Measurements from ENCODE around the gene CAB39L. TPM values are rescaled to one million over a fixed set of nuclear protein-coding genes. Genes with fewer than 3 reads are reported as not detected.

Gene CAB39L
- polyA plus RNA-seq (2012; ENCODE audit: insufficient read depth, insufficient read length, low read depth) = 2.6 TPM

DNA sequence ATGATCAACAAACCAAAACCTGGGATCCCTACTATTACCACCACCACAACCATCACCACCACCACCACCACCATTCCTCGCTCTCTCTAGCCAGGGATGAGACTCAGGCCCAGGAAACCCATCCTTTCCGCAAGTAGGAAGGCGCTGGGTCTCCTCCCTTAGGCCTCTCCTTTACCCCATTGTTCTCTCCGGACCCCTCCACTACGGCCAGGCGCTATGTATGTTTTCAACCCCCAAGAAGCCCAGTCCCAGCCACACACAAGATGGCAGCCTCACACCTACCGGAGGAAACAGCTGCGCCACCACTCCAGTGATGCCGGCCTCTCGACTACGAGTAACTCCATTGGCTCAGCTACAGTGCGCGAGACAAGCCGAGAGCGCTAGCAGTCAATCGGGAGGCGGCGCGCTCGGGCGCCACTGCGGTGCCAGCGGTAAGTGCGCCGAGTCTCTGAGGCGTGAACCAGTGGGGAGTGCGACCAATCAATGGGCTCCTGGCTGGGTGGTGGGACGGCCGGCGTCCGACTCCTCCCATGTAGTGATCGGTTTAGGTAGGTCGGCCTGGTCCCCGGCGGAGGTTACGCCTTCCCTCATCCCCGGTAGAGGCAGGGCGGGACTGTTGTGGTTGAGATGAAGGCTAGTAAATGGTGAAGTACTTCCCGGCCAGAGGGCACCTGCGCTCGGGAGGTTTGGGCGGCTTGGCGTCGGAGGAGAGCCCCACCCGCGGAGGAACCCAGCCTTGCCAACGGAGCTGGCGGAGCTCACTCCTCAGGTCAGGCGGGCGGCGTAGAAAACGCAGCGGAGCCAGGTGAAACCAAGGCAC, at the start of gene CAB39L, which contains the start of gene SETDB2:
Gene CAB39L, minus strand, starts transcription at position 361 of the 820 bp plus-strand sequence. CDS start 61,154 bp downstream, outside the sequence.
Gene SETDB2, plus strand, starts transcription at position 571 of the 820 bp plus-strand sequence. CDS start 7,620 bp downstream, outside the sequence.
- Histone ChIP-seq H3K36me3 (no peaks in the 10 kb centered on the region), H3K4me3 (ENCODE audit: low read depth, low read length) (peak within 1 kb of the TSS; percentile 83), H3K27me3 (no peaks in the 10 kb centered on the region), H3K9me3 (no peaks in the 10 kb centered on the region), H3K4me1 (no peaks in the 10 kb centered on the region)
- peak; percentile 99 for DNase-seq
- TF ChIP-seq, protein P1, sequence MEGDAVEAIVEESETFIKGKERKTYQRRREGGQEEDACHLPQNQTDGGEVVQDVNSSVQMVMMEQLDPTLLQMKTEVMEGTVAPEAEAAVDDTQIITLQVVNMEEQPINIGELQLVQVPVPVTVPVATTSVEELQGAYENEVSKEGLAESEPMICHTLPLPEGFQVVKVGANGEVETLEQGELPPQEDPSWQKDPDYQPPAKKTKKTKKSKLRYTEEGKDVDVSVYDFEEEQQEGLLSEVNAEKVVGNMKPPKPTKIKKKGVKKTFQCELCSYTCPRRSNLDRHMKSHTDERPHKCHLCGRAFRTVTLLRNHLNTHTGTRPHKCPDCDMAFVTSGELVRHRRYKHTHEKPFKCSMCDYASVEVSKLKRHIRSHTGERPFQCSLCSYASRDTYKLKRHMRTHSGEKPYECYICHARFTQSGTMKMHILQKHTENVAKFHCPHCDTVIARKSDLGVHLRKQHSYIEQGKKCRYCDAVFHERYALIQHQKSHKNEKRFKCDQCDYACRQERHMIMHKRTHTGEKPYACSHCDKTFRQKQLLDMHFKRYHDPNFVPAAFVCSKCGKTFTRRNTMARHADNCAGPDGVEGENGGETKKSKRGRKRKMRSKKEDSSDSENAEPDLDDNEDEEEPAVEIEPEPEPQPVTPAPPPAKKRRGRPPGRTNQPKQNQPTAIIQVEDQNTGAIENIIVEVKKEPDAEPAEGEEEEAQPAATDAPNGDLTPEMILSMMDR (IDR thresholded peaks at IDR 0.05; ENCODE audit: low read depth, low read length) = peak; percentile 31

DNA sequence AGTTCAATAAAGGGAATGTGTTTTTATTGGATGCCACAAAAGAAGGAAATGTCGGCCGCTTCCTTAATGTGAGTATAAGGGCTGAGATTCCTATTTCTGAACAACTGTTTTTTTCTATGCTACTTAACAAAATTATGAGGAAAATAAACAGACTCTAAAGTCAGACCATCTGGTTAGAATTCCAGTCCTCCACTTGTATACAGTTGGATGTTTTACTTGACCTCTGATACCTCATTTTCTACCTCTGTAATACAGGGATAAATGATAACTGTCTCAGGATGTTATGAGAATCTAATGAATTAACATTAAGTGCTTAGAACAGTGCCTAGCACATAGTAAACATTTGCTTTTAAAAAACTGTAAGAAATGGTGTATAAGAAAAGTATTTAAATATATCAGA, 44.7 kb upstream of the CAB39L start:
- H3K9me3 ChIP-seq = no peaks in the 10 kb centered on the region
- no peak overlapping the region for H3K4me3 ChIP-seq (ENCODE audit: low read depth, low read length)
- no peak for DNase-seq
- no peaks in the 10 kb centered on the region for H3K4me1 ChIP-seq
- no peaks in the 10 kb centered on the region for H3K27me3 ChIP-seq
- H3K36me3 ChIP-seq = no peaks in the 10 kb centered on the region
- TF ChIP-seq, protein P1 (IDR thresholded peaks at IDR 0.05; ENCODE audit: low read depth, low read length) = no peak

DNA sequence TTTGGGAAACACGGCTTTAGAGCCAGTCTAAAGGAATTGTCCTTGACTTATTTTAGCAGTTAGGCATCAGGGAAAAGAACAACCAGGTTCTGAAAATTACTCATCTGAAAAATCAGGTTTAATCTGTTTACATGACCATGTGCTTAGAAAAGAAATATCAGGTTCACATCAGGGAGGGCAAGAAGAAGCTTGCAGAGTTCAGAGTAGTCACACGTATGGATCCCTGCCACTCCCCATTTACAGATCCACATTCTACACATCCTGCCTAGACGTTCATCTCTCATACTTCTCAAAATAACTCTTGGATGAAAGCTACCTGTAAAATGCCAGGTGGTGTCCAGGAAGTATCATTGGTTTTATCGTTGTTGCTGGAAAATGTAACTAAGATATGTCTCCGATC, 37.9 kb upstream of the CAB39L start:
- Histone ChIP-seq H3K4me1 (no peaks in the 10 kb centered on the region), H3K9me3 (no peaks in the 10 kb centered on the region), H3K36me3 (0 out of 2 replicates have a peak, but pooled peaks cover 1% of the 10 kb centered on the region), H3K4me3 (ENCODE audit: low read depth, low read length) (no peak overlapping the region), H3K27me3 (no peaks in the 10 kb centered on the region)
- TF ChIP-seq, protein P1 (IDR thresholded peaks at IDR 0.05; ENCODE audit: low read depth, low read length) = no peak
- no peak for DNase-seq

DNA sequence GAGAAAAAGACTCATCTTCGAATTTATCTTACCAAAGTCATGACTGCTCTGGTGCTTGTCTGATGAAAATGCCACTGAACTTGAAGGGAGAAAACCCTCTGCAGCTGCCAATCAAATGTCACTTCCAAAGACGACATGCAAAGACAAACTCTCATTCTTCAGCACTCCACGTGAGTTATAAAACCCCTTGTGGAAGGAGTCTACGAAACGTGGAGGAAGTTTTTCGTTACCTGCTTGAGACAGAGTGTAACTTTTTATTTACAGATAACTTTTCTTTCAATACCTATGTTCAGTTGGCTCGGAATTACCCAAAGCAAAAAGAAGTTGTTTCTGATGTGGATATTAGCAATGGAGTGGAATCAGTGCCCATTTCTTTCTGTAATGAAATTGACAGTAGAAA, 32.7 kb upstream of the CAB39L start:
- DNase-seq = no peak
- no peaks in the 10 kb centered on the region for H3K4me1 ChIP-seq
- TF ChIP-seq, protein P1 (IDR thresholded peaks at IDR 0.05; ENCODE audit: low read depth, low read length) = no peak
- 0 out of 2 replicates have a peak, but pooled peaks cover 5% of the 10 kb centered on the region for H3K36me3 ChIP-seq
- H3K4me3 ChIP-seq (ENCODE audit: low read depth, low read length) = no peak overlapping the region
- H3K9me3 ChIP-seq = no peaks in the 10 kb centered on the region
- no peaks in the 10 kb centered on the region for H3K27me3 ChIP-seq

DNA sequence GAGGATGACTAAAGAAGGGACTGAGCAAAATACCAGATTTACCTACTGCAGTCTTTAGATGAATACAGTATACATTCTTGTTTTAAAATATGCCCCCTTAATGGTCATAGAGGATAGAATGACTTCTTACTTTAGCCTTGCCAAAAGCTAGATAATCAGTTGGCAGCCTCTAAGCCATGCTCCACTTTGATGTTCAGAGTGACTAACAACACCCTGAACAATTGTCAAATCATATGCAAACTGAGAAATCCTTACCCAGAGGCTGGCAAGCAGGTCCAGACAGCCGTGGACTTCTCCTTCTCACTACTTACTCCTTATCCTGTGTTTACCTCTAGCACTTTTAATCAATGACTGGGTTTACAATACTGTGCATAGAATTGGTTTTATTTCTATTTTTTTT, 28.3 kb upstream of the CAB39L start:
- H3K36me3 ChIP-seq = 0 out of 2 replicates have a peak, but pooled peaks cover 5% of the 10 kb centered on the region
- DNase-seq = no peak

More for the DNA sequence above, 28.3 kb upstream of the CAB39L start:
- H3K4me1 ChIP-seq = no peaks in the 10 kb centered on the region
- no peaks in the 10 kb centered on the region for H3K9me3 ChIP-seq
- TF ChIP-seq, protein P1 (IDR thresholded peaks at IDR 0.05; ENCODE audit: low read depth, low read length) = no peak
- no peak overlapping the region for H3K4me3 ChIP-seq (ENCODE audit: low read depth, low read length)
- H3K27me3 ChIP-seq = no peaks in the 10 kb centered on the region

All from BE2C (cell line).